Measurements from ENCODE around the gene BIN2.

Gene BIN2

DNA sequence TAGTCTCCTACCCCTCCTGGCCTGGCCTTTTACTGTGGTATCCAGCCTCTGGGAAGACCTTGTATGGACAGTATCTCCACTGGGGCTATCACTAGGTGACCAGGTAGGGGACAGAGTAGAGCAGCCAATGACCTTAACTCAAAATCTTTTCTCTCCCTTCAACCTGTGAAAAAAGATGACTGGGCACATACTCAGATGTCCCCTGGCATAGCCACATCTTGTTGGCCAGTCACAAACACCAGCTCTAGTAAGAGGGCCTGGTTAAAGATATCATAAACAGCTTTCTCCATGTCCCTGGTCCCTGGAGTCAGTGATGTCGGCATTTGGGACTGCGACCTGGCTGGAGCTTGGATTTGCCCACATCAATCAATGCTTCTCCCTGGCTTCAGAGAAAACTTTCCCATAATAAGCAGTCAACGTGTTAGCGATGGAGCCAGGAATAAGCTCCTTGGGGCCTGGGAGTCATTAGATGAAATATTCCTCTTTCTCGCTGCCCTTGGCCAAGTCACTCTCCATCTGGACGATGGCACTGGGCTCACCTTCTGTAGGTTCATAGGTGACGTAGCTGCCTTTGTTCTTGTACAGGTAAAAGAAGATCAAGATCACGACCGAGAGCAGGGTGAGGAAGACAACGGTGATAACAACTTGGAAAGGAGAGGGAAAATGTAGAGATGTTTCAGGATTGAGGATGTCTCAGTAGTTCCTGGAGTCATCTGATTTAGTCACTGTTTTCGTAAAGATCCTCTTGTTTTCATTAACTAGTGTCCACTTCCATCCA lies 78.3 kb downstream of the BIN2 start:
- peaks cover 36% of the 10 kb centered on the region for H3K4me1 Mint-ChIP-seq
- H3K36me3 Mint-ChIP-seq, result peaks cover 30% of the 10 kb centered on the region
- H3K27me3 Mint-ChIP-seq, result no peaks in the 10 kb centered on the region
- no peak for ATAC-seq (ENCODE audit: low read depth)
- H3K27ac Mint-ChIP-seq, result peak overlapping the region; percentile 72
- DNase-seq (ENCODE audit: low spot score in 2 of 2), result no peak
- no peaks in the 10 kb centered on the region for H3K9me3 Mint-ChIP-seq
- no peak overlapping the region for H3K4me3 Mint-ChIP-seq

DNA sequence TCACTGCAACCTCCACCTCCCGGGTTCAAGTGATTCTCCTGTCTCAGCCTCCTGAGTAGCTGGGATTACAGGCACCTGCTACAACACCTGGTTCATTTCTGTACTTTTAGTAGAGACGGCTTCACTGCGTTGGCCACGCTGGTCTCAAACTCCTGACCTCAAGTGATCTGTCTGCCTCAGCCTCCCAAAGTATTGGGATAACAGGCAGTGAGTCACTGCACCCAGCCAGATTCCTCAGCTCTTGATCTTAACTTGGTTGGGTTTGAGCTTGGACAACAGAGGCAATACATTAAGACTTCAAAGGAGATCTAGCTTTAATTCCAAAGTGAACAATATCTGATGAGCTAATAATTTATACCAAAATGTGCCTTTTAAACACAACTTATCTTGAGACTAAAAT lies 79.7 kb downstream of the BIN2 start:
- no peak overlapping the region for H3K4me3 Mint-ChIP-seq
- no peak for ATAC-seq (ENCODE audit: low read depth)
- peak overlapping the region; percentile 53 for H3K27ac Mint-ChIP-seq
- no peaks in the 10 kb centered on the region for H3K27me3 Mint-ChIP-seq
- peaks cover 35% of the 10 kb centered on the region for H3K36me3 Mint-ChIP-seq
- no peaks in the 10 kb centered on the region for H3K9me3 Mint-ChIP-seq
- H3K4me1 Mint-ChIP-seq, result peaks cover 46% of the 10 kb centered on the region
- DNase-seq (ENCODE audit: low spot score in 2 of 2), result no peak

DNA sequence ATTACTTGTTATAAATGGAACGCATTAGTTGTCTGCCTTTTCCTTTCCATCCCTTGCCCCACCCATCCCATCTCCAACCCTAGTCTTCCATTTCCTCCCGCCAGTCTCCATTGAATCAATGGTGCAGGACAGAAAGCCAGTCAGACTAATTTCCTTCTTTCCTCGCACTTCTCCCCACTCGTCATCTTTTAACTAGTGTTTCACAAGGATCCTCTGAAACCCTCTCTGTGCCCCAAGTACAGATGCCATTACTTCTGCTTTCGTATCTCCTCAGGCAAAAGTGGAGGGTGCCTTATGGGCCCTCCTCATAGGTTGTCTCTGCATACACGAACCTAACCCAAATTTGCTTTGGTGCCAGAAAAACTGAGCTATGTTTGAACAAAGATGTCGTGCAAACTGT lies 81.1 kb downstream of the BIN2 start:
- H3K36me3 Mint-ChIP-seq, result peaks cover 37% of the 10 kb centered on the region
- ATAC-seq (ENCODE audit: low read depth) (no peak), DNase-seq (ENCODE audit: low spot score in 2 of 2) (no peak)
- peak overlapping the region; percentile 56 for H3K27ac Mint-ChIP-seq
- no peaks in the 10 kb centered on the region for H3K27me3 Mint-ChIP-seq
- peaks cover 47% of the 10 kb centered on the region for H3K4me1 Mint-ChIP-seq
- H3K9me3 Mint-ChIP-seq, result no peaks in the 10 kb centered on the region
- peak overlapping the region; percentile 12 for H3K4me3 Mint-ChIP-seq

DNA sequence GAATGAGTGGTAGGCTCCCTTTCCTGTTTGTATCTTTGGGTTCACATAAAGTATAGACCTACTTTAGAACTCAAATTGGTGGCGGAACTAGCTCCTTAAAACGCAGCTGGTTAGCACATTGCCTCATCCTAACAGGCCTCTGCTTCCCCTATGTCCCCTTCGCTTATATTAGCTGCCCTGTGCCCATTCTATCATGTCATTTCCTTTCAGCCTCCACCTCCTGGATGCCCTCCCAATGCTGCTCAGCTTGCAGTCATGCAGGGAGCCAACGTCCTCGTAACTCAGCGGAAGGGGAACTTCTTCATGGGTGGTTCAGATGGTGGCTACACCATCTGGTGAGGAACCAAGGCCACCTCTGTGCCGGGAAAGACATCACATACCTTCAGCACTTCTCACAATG lies 81.9 kb downstream of the BIN2 start:
- peaks cover 42% of the 10 kb centered on the region for H3K4me1 Mint-ChIP-seq
- no peaks in the 10 kb centered on the region for H3K27me3 Mint-ChIP-seq
- no peak overlapping the region for H3K27ac Mint-ChIP-seq
- no peaks in the 10 kb centered on the region for H3K9me3 Mint-ChIP-seq
- no peak overlapping the region for H3K4me3 Mint-ChIP-seq
- H3K36me3 Mint-ChIP-seq, result peaks cover 37% of the 10 kb centered on the region
- no peak for DNase-seq (ENCODE audit: low spot score in 2 of 2)
- ATAC-seq (ENCODE audit: low read depth), result no peak

DNA sequence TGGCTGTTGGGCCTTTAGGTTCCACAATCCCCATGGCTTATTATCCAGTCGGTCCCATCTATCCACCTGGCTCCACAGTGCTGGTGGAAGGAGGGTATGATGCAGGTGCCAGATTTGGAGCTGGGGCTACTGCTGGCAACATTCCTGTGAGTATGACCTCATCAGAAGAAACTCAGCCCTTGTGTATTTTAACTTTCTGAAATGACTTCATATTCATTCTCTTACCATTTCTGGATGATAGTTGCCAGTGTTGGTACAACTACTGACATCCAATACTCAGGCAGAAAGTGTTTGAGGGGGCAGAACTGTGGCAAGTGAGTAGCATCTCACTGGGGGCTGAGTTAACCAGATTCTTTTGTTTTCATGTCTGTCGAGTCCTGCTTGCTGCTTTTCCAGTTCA lies 83.0 kb downstream of the BIN2 start:
- ATAC-seq (ENCODE audit: low read depth), result no peak
- no peak for DNase-seq (ENCODE audit: low spot score in 2 of 2)

DNA sequence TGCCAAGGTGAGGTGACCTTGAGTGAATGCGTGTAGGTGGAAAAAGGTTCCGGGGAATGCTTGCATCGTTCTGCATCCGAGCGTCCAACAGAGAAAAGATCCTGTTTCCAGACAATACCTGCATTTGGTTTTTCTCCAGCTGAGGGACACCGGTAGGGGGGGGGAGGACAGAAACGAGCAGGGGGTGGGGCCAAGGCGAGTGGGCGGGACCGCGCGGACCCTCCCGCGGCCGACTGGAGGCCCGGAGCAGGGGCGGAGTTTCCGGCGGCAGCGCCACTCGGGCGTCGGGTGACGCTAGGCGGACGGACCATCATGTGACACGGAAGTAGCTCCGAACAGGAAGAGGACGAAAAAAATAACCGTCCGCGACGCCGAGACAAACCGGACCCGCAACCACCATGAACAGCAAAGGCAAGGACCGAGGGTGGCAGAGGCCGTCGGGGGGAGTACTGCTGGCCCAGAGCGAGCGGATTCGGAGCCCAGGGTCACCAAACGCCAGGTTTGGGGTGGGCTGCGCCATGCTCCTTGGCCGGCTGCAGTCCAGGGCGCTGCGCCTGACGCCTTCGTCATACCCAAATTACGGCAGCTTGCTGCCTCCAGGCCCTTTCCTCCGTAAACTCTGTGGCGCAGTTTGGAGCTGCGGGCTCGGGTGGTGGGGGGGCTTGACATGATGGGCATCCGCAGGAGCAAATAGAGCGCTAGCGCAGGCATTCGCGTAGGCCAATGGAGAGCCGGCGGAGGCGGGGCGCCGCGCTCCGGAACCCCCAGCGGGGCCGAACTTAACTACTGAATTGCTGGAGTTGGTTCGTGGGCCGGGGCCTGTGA lies 85.3 kb downstream of the BIN2 start, which contains the start of gene DAZAP2:
Gene DAZAP2, plus strand, starts transcription at position 317 of the 825 bp plus-strand sequence. Its CDS starts 82 bp downstream, at position 399.
- peaks cover 23% of the 10 kb centered on the region for H3K36me3 Mint-ChIP-seq

More for the DNA sequence above, 83.0 kb downstream of the BIN2 start:
- peak overlapping the region; percentile 98 for H3K4me3 Mint-ChIP-seq
- peaks cover 32% of the 10 kb centered on the region for H3K36me3 Mint-ChIP-seq
- H3K4me1 Mint-ChIP-seq, result peaks cover 33% of the 10 kb centered on the region
- H3K27me3 Mint-ChIP-seq, result peaks cover 2% of the 10 kb centered on the region
- H3K9me3 Mint-ChIP-seq, result no peaks in the 10 kb centered on the region
- H3K27ac Mint-ChIP-seq, result peak overlapping the region; percentile 100

DNA sequence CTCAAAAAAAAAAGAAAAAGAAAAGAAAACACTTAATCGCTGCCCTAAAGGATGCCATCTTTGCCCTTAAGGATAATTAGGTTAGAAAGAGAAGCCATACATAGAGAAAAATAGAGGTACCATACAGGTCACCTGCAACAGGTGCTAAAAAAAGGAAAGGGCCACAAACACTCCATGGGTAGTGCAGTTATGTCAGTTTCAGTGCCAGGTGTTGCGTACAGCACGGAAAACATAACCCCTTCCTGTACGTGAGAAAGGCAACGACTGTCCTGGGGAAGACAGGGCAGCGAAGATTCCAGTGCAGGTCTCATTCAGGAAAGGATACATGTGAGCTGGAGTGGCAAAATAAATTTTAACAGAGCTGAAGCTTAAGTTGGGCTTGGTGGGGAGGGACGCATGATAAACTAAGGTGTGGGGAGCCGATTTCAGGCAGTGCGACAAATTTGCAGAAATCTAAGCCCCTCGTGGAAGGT lies 85.9 kb downstream of the BIN2 start:
- Mint-ChIP-seq H3K36me3 (peaks cover 21% of the 10 kb centered on the region), H3K27me3 (peaks cover 2% of the 10 kb centered on the region), H3K9me3 (no peaks in the 10 kb centered on the region), H3K27ac (peak overlapping the region; percentile 100), H3K4me1 (peaks cover 25% of the 10 kb centered on the region), H3K4me3 (peak overlapping the region; percentile 98)
- ATAC-seq (ENCODE audit: low read depth), result no peak
- no peak for DNase-seq (ENCODE audit: low spot score in 2 of 2)

More for the DNA sequence above, 85.3 kb downstream of the BIN2 start, which contains the start of gene DAZAP2:
- ATAC-seq (ENCODE audit: low read depth), result peak; percentile 87
- peak; percentile 91 to 92 for DNase-seq (ENCODE audit: low spot score in 2 of 2)
- Mint-ChIP-seq H3K4me1 (peaks cover 27% of the 10 kb centered on the region), H3K27me3 (peaks cover 2% of the 10 kb centered on the region), H3K4me3 (peak within 1 kb of the TSS; percentile 98), H3K9me3 (no peaks in the 10 kb centered on the region), H3K27ac (peak within 1 kb of the TSS; percentile 100)

DNA sequence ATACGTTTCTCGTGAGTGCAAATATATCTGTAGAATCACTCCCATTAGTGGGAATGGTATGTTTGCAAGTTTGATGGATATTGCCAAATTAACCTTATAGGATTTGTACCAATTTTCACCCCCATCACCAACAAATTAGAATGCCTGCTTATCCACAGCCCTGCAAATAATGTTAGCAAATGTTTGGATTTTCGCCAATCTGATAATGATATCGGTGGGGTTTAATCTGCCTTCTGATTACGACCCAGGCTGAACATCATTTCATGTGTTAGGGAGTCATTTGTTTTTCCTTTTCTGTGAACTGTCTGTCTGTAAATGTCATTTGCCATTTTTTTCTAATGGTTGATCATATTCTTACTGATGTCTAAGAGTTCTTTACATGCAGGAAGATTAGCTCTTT lies 89.4 kb downstream of the BIN2 start:
- no peaks in the 10 kb centered on the region for H3K9me3 Mint-ChIP-seq
- peaks cover 2% of the 10 kb centered on the region for H3K27me3 Mint-ChIP-seq
- ATAC-seq (ENCODE audit: low read depth) (no peak), DNase-seq (ENCODE audit: low spot score in 2 of 2) (no peak)
- peaks cover 2% of the 10 kb centered on the region for H3K36me3 Mint-ChIP-seq
- H3K27ac Mint-ChIP-seq, result no peak overlapping the region
- no peak overlapping the region for H3K4me3 Mint-ChIP-seq
- H3K4me1 Mint-ChIP-seq, result peaks cover 6% of the 10 kb centered on the region

DNA sequence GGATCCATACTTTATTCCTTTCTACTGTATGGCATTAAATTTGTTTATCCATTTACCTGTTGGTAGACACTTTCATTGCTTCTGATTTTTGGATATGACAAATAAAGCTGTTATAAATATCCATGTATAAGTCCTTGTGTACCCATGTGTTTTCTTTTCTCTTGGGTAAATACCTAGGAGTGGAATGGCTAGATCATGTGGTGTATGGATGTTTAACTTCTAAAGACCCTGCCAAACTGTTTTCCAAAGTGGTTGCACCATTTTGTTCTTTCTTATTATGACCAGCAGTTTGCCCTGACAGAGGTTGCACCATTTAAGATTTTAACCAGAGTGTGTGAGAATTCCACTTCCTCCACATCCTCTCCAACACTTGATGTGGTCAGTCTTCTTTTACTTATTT lies 91.3 kb downstream of the BIN2 start:
- H3K36me3 Mint-ChIP-seq, result no peaks in the 10 kb centered on the region
- no peaks in the 10 kb centered on the region for H3K9me3 Mint-ChIP-seq
- ATAC-seq (ENCODE audit: low read depth) (no peak), DNase-seq (ENCODE audit: low spot score in 2 of 2) (no peak)
- no peaks in the 10 kb centered on the region for H3K4me1 Mint-ChIP-seq
- no peak overlapping the region for H3K4me3 Mint-ChIP-seq
- no peak overlapping the region for H3K27ac Mint-ChIP-seq
- peaks cover 2% of the 10 kb centered on the region for H3K27me3 Mint-ChIP-seq
